Measurements from ENCODE around the gene SBSN. TPM values are rescaled to one million over a fixed set of nuclear protein-coding genes. Genes with fewer than 3 reads are reported as not detected.

SBSN gene
- total RNA-seq, 1 experiment from 2014 or later: 0.15 TPM

GRCh38 chr19:35498220-35498619, 29.9 kb downstream of the SBSN start:
- Histone ChIP-seq H3K27ac (ENCODE audit: insufficient read length, low read depth, low read length) (no peak overlapping the region), H3K56ac (ENCODE audit: insufficient read length, low read depth, low read length) (no peak overlapping the region), H2BK12ac (ENCODE audit: insufficient read length, low read depth, low read length) (no peak overlapping the region), H2BK120ac (ENCODE audit: low read depth, low read length, poor library complexity, severe bottlenecking) (no peak overlapping the region), H3K4ac (ENCODE audit: low read depth, low read length) (no peak overlapping the region), H2BK5ac (ENCODE audit: insufficient read length, low read length) (no peak overlapping the region), H4K91ac (ENCODE audit: insufficient read length, low read depth, low read length) (no peak overlapping the region), H3K23me2 (ENCODE audit: insufficient read length, low read depth, low read length, poor library complexity, severe bottlenecking) (no peaks in the 10 kb centered on the region), H3K4me2 (ENCODE audit: insufficient read depth, insufficient read length, low read length) (no peak overlapping the region), H2AFZ (ENCODE audit: low read length) (no peak overlapping the region), H4K20me1 (ENCODE audit: control insufficient read depth, insufficient read depth, insufficient read length) (no peaks in the 10 kb centered on the region), H4K8ac (replicated peaks; ENCODE audit: insufficient read length, low read depth, low read length) (no peak overlapping the region), H2BK15ac (ENCODE audit: low read depth, low read length) (no peak overlapping the region), H3T11ph (ENCODE audit: low read length) (no peak overlapping the region), H2BK20ac (ENCODE audit: low read depth, low read length, poor library complexity, severe bottlenecking) (no peak overlapping the region), H3K18ac (ENCODE audit: insufficient read length, low read depth, low read length) (no peak overlapping the region), H3K23ac (ENCODE audit: insufficient read length, low read depth, low read length) (no peak overlapping the region), H3K9me3 (ENCODE audit: control insufficient read depth, low read depth, low read length) (no peaks in the 10 kb centered on the region), H3K14ac (ENCODE audit: insufficient read depth, low read length) (no peak overlapping the region), H2AK5ac (ENCODE audit: insufficient read length, low read length) (no peak overlapping the region), H4K5ac (ENCODE audit: insufficient read length, low read depth, low read length) (no peak overlapping the region), H3K4me1 (ENCODE audit: insufficient read depth, low read length) (no peaks in the 10 kb centered on the region), H3K9ac (ENCODE audit: extremely low read depth, insufficient read length, low read length) (no peak overlapping the region), H3K79me2 (ENCODE audit: insufficient read depth, low read length) (no peaks in the 10 kb centered on the region), H3K27me3 (ENCODE audit: insufficient read depth, low read length) (no peaks in the 10 kb centered on the region), H3K79me1 (ENCODE audit: insufficient read depth, low read depth, low read length, poor library complexity, severe bottlenecking) (no peaks in the 10 kb centered on the region)
- TF ChIP-seq CTCF (conservative IDR thresholded peaks at IDR 0.05): no peak
- H3K4me3 Mint-ChIP-seq: no peak overlapping the region; a peak in 1 of 5 replicates
- no peak overlapping the region; a peak in 1 of 7 replicates for H3K27ac Mint-ChIP-seq
- peaks cover 5% of the 10 kb centered on the region; the same call in 1 of the 2 replicates for H3K27me3 Mint-ChIP-seq (ENCODE audit: low read depth)
- no peak for DNase-seq
- peaks cover 38 to 69% (median 64%) of the 10 kb centered on the region in 3 experiments; a peak in 6 of 7 replicates for H3K36me3 Mint-ChIP-seq (ENCODE audit: insufficient read depth in 1 of 3, low read depth in 3 of 3)
- H3K9me3 Mint-ChIP-seq: no peaks in the 10 kb centered on the region
- WGBS (ENCODE audit: extremely low coverage, insufficient read length, low lambda C conversion rate): no CpG with 5 or more reads among the region's 3 CpGs
- H3K4me1 Mint-ChIP-seq: peaks cover 16 to 22% of the 10 kb centered on the region in 2 experiments
